ENCODE measurements around the gene APOF.

- TF ChIP-seq CTCF (conservative IDR thresholded peaks at IDR 0.05) (no peak), EZH2 (IDR thresholded peaks at IDR 0.05; ENCODE audit: low read depth) (no peak)
These were observed 3.7 kb downstream of the APOF start for GRCh38 chr12:56358836-56359532.
